GM23338 (cell line): ENCODE measurements around the gene VPS72.

Source experiments
- CREB1 ChIP-seq: fragments of 250-450 bp; sonication (Bioruptor Pico); IDR thresholded peaks from 2 replicates; pipeline ENCODE4 v1.5.0; 2020; ENCODE audit warnings: low read depth, mild to moderate bottlenecking, moderate library complexity
- EZH2 ChIP-seq: fragments of 200-600 bp; sonication (generic); IDR thresholded peaks from one replicate; pipeline ENCODE4 v1.8.0; 2017; ENCODE audit warnings: antibody characterized with exemption, mild to moderate bottlenecking, low read depth; ENCODE audit not compliant: unreplicated experiment
- JUNB ChIP-seq: IDR thresholded peaks from one replicate; pipeline ENCODE4 v1.6.1; 2016; ENCODE audit warnings: antibody characterized with exemption; ENCODE audit not compliant: unreplicated experiment
- NANOG ChIP-seq: IDR thresholded peaks from 2 replicates; pipeline ENCODE4 v1.6.1; 2016; ENCODE audit warnings: antibody characterized with exemption, borderline replicate concordance
- POLR2AphosphoS5 ChIP-seq: IDR thresholded peaks from 2 replicates; pipeline ENCODE4 v1.6.1; 2016; ENCODE audit warnings: antibody characterized with exemption, low read depth
- TF ChIP-seq, protein P1 (sequence below), 2 experiments: fragments of 200-600 bp in 1 of 2; sonication (generic) in 1 of 2; conservative IDR thresholded peaks; 2 replicates each; pipeline versions ENCODE4 v1.5.1 to v1.6.1; 2016 to 2017; ENCODE audit warnings: antibody characterized with exemption in 2 of 2, low read depth in 2 of 2, mild to moderate bottlenecking in 2 of 2, moderate library complexity in 1 of 2
- TF ChIP-seq, protein P2 (sequence below): IDR thresholded peaks from one replicate; pipeline ENCODE4 v1.6.1; 2018; ENCODE audit warnings: antibody characterized with exemption; ENCODE audit not compliant: unreplicated experiment

DNA sequence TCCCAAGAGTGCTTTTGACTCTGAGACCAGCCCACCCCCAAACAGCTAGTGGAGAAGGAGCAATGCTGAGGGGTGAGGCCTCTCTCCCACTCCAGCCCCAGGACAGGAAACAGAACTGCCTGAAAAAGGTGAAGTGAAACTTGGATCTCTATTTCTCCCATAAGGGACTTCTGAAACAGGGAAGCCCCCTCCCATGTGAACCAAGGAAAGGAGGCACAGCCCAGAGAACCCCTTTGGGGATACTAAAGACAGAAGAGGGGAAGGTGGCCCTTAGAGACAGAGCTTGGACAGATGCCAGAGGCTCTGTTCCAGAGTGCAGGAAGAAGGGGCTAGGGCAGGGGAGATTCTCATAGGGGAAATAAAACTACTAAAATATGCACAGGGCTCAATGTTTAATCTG lies 30.6 kb downstream of the VPS72 start:
- TF ChIP-seq, protein P1, sequence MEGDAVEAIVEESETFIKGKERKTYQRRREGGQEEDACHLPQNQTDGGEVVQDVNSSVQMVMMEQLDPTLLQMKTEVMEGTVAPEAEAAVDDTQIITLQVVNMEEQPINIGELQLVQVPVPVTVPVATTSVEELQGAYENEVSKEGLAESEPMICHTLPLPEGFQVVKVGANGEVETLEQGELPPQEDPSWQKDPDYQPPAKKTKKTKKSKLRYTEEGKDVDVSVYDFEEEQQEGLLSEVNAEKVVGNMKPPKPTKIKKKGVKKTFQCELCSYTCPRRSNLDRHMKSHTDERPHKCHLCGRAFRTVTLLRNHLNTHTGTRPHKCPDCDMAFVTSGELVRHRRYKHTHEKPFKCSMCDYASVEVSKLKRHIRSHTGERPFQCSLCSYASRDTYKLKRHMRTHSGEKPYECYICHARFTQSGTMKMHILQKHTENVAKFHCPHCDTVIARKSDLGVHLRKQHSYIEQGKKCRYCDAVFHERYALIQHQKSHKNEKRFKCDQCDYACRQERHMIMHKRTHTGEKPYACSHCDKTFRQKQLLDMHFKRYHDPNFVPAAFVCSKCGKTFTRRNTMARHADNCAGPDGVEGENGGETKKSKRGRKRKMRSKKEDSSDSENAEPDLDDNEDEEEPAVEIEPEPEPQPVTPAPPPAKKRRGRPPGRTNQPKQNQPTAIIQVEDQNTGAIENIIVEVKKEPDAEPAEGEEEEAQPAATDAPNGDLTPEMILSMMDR (conservative IDR thresholded peaks at IDR 0.05; ENCODE audit: low read depth in 2 of 2), result no peak
- TF ChIP-seq POLR2AphosphoS5 (no peak), CREB1 (CRISPR knock-in tag) (no peak), JUNB (no peak), NANOG (no peak), EZH2 (no peak)
- TF ChIP-seq, protein P2, sequence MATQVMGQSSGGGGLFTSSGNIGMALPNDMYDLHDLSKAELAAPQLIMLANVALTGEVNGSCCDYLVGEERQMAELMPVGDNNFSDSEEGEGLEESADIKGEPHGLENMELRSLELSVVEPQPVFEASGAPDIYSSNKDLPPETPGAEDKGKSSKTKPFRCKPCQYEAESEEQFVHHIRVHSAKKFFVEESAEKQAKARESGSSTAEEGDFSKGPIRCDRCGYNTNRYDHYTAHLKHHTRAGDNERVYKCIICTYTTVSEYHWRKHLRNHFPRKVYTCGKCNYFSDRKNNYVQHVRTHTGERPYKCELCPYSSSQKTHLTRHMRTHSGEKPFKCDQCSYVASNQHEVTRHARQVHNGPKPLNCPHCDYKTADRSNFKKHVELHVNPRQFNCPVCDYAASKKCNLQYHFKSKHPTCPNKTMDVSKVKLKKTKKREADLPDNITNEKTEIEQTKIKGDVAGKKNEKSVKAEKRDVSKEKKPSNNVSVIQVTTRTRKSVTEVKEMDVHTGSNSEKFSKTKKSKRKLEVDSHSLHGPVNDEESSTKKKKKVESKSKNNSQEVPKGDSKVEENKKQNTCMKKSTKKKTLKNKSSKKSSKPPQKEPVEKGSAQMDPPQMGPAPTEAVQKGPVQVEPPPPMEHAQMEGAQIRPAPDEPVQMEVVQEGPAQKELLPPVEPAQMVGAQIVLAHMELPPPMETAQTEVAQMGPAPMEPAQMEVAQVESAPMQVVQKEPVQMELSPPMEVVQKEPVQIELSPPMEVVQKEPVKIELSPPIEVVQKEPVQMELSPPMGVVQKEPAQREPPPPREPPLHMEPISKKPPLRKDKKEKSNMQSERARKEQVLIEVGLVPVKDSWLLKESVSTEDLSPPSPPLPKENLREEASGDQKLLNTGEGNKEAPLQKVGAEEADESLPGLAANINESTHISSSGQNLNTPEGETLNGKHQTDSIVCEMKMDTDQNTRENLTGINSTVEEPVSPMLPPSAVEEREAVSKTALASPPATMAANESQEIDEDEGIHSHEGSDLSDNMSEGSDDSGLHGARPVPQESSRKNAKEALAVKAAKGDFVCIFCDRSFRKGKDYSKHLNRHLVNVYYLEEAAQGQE, result no peak
